LNCAP (cell line): Measurements from ENCODE around the gene TMEM131L.

Experiments
- TF ChIP-seq, protein P1 (sequence below): fragments of 450-650 bp; IDR thresholded peaks from 2 replicates; pipeline ENCODE4 v1.5.1; 2017; ENCODE audit warnings: mild to moderate bottlenecking

Gene TMEM131L

DNA sequence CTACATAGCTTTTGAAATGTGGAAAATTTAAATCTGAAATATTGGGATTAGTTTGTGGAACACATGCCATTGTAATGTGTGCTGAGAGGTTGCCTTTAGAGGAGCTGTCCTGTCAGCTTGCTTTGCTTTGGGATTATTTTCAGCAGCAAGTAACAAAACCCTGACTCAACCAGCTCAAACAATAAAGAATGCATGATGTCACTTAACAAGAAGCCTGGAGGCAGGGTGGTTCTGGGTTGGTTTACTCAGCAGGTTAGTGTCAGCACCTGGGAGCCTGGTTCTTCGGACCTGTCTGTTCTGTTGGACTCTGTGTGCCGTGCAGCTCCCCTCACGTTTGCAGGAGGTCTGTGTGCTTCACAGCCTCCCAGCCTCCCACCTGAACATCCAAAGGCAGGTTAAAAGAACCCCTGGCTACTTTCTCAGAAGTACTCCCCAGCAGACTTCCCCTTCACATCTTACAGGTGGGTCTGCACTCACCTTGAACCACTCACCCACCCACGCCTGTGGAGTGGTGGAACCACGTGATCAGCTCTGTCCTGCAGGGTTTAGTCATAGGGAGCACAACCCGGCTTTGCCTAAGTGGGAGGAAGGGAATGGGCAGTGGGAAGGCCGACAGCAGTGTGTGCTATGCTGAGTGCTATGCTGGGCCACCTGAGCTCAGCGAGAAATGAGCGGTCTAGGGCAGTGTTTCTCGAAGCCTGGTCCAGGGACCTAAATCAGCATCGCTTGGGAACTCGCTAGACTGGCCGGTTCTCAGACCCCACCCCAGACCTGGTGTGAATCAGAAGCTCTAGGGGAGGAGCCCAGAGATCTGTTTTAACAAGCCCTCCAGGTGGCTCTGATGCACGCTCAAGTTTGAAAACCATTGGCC lies 20.4 kb downstream of the TMEM131L start:
- TF ChIP-seq, protein P1, sequence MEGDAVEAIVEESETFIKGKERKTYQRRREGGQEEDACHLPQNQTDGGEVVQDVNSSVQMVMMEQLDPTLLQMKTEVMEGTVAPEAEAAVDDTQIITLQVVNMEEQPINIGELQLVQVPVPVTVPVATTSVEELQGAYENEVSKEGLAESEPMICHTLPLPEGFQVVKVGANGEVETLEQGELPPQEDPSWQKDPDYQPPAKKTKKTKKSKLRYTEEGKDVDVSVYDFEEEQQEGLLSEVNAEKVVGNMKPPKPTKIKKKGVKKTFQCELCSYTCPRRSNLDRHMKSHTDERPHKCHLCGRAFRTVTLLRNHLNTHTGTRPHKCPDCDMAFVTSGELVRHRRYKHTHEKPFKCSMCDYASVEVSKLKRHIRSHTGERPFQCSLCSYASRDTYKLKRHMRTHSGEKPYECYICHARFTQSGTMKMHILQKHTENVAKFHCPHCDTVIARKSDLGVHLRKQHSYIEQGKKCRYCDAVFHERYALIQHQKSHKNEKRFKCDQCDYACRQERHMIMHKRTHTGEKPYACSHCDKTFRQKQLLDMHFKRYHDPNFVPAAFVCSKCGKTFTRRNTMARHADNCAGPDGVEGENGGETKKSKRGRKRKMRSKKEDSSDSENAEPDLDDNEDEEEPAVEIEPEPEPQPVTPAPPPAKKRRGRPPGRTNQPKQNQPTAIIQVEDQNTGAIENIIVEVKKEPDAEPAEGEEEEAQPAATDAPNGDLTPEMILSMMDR, result no peak

DNA sequence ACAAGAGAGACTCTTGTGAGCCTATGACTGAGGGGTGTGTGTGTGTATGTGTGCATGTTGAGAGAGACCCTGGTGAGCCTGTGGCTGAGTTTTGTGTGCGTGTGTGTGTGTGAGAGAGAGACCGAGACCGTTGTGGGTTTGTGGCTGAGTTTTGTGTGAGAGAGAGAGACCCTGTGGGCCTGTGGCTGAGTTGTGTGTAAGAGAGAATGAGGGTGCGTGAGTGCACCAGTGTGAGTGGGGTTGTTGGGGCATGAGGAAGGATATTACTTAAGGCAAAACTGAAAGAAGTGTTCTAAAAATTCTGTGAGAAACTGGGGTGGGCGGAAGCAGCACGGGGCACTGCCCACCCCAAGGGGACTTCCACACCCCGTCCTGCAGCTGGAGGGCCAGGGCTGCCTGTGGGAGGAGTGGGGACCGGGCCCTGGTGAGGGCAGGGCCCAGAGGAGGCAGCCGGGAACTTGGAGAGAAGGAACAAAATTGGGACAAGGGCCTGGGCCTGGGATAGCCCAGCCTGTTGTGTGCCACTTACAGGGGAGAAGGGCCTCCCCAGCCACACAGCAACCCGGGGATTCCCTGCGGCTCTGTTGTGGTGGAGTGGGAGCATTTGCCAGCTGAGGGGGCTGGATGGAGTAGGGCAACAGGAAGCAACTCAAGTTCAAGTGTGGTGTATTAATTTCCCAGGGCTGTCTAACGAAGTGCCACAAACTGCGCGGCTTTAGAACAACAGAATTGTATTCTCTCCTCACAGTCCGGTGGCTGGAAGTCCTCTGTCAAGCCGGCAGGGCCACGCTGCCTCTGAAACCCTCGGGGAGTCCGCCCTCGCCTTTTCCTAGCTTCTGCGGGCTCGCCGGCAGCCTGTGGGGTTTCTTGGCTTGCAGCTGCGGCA lies 22.1 kb downstream of the TMEM131L start:
- TF ChIP-seq, protein P1, result no peak

DNA sequence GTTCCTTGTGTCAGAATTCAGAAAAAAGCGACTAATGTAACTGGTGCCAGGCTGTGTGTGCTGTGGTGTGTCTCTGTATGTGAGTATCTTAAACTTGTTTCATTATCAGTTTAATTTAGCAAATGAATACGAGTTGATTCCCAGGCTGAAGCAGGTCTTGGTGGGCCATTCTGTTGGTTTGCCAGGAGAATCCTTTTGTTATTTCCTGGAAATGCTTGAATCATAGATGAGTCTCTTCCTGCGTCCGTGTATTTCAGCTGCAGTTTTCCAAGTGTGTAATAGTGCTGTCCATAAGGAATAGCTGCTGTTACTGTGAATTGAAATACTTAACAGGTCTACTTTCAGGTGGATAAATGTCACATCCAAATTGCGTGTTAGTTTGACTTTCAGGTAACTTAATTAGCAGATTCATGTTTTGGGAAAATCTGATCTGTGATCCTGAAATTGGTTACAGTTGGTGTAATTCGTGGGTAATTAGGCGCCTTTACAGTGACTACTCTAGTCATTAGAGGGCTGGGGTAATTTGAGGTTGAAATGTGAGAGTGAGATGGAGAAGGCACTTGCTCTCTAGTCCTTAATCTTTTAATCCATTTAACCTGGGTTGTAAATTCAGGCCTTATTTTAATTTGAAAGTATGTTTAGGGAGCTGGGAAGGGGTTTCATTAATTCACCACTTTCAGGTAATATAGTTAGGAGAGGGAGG lies 23.8 kb downstream of the TMEM131L start:
- TF ChIP-seq, protein P1, result no peak

DNA sequence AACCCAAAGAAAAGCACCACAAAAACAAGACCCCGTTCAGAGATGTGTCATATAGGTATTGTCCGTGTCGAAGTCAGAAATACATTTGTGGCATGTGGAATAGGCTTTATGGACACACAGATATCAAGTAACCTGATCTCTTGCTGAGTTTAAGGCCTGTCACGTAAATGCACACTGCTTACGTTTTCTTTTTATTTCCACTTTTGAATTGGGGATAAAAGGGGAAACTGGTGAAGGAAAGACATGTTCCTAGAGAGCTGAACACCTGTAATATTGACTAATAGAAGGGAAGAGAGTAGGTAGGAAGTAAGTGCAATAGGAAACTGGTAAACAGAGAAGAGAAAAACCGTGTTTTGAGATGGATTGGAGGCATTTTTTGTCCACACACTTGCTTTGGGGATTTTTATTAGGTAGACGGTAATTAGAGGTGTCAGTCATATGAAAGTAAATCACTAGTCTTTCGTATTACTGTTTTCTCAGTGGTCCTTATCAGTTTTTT lies 24.9 kb downstream of the TMEM131L start:
- TF ChIP-seq, protein P1, result no peak

DNA sequence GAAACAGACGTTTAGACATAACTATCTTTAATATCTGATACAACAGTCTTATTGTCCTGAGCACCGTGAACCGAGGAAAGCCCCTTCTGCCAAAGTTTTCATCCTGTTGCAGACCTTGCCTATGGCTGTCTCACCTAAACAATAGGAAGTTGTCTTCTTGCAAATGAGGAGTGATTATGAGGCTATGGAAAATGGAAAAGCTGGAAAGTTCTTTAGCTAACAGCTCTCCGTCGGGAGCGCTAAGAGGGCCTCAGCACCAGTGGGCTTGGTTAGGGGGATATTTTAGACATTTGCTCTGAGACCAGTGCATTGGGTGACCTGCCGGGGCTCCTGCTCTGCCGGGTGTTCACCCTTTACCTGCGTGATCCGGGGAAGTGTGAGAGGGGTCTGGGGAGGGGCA lies 28.4 kb downstream of the TMEM131L start:
- TF ChIP-seq, protein P1, result no peak

DNA sequence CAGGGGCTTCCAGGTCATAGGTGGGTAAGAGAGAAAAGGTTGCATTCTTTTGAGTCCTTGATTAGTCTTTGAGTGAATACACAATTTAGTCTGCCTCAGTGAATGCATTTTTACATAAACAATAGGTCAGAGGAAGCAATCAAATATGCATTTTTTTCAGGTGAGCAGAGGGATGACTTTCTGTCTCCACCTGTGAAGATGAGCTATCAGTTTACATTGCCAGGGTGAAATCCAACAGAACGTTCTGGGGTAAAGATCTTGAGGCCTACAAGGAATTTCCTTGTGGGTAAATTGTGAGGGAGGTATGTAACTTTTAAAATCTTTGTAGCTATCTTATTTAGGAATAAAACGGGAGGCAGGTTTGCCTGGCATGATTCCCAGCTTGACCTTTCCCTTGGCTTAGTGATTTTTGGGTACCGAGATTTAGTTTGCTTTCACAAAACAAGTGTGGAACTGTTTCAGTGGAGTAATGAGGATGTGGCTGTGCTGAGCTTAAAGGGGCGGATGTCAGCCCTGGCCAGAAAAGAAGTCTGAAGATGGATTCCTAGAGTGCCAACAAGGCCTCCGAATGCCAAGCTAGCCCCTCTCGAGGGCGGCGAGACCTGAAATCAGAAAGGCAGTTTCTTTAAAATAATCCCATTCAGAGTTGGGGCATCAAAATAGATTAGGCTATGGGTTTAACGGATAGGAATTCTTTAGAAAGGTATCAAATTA lies 29.5 kb downstream of the TMEM131L start:
- TF ChIP-seq, protein P1, result no peak

DNA sequence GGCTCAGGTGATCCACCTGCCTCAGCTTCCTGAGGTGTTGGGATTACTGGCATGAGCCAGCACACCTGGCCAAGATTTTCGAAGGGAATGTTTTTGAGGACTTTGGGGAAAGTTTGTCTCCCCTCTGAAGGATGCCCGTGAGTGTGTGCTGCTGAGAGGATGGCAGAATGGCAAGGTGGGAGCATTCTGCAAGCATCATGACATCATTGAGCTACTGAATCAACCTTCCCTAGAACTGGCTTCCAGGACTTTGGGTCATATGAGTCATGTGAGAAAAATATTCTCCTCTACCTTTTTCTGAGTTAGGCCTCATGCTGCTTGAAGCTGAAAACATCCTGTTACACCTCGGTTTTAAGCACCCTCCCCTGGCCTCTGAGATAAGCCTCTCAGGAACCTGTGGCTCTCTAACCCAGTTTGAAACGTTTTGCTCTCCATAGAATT lies 31.0 kb downstream of the TMEM131L start:
- TF ChIP-seq, protein P1, result no peak
